K562 (cell line): Measurements from ENCODE around the gene QKI. TPM values are rescaled to one million over a fixed set of nuclear protein-coding genes. Genes with fewer than 3 reads are reported as not detected.
A peak's percentile ranks its signal among the peaks of the same experiment; 100 is the strongest.

ENCODE experiments used
- ATF1 ChIP-seq, 2 experiments: fragments of 450-650 bp in 1 of 2; IDR thresholded peaks; 2 replicates each; pipeline ENCODE4 v1.6.1; 2016; ENCODE audit warnings: missing compliant biosample characterization in 1 of 2, missing genetic modification characterization in 1 of 2
- CHD2 ChIP-seq: IDR thresholded peaks from 2 replicates; pipeline ENCODE4 v1.6.1; 2011; ENCODE audit warnings: low read depth, low read length
- E2F8 ChIP-seq: fragments of 450-650 bp; IDR thresholded peaks from 2 replicates; pipeline ENCODE4 v1.7.1; 2018; ENCODE audit warnings: mild to moderate bottlenecking, low read depth; ENCODE audit not compliant: partially characterized antibody
- ETS2 ChIP-seq: IDR thresholded peaks from 2 replicates; pipeline ENCODE4 v1.6.1; 2016; ENCODE audit warnings: borderline replicate concordance, missing genetic modification characterization, mild to moderate bottlenecking, moderate library complexity, missing compliant biosample characterization; ENCODE audit not compliant: poor library complexity, severe bottlenecking
- HDAC6 ChIP-seq: IDR thresholded peaks from 2 replicates; pipeline ENCODE4 v1.6.1; 2012; ENCODE audit warnings: low read depth, mild to moderate bottlenecking, control low read depth, inconsistent platforms, low read length, moderate library complexity
- MCM2 ChIP-seq: fragments of 450-650 bp; IDR thresholded peaks from 2 replicates; pipeline ENCODE4 v1.6.1; 2017; ENCODE audit warnings: low read depth, mild to moderate bottlenecking
- MNT ChIP-seq, 2 experiments: fragments of 450-650 bp; conservative IDR thresholded peaks; 2 replicates each; pipeline ENCODE4 v1.6.1; 2017; ENCODE audit warnings: mild to moderate bottlenecking in 2 of 2, moderate library complexity in 2 of 2
- MYNN ChIP-seq, 2 experiments: sonication (generic); formaldehyde crosslinking in 1 of 2; IDR thresholded peaks; 2 replicates each; pipeline versions ENCODE4 v1.5.0 to v1.6.1; 2016 to 2020; ENCODE audit warnings: antibody characterized with exemption in 1 of 2, missing genetic modification reagents in 1 of 2
- NCOA2 ChIP-seq, 2 experiments: fragments of 450-650 bp; IDR thresholded peaks; 2 replicates each; pipeline ENCODE4 v1.6.1; 2018; ENCODE audit warnings: mild to moderate bottlenecking in 2 of 2, moderate library complexity in 1 of 2; ENCODE audit not compliant: partially characterized antibody in 2 of 2
- NR4A1 ChIP-seq, 2 experiments: fragments of 250-450 bp in 1 of 2; fragments of 450-650 bp in 1 of 2; sonication (Bioruptor Pico) in 1 of 2; IDR thresholded peaks; 2 replicates each; pipeline versions ENCODE4 v1.4.0 to v1.6.1; 2016 to 2020; ENCODE audit warnings: mild to moderate bottlenecking in 2 of 2, missing compliant biosample characterization in 1 of 2, missing genetic modification characterization in 1 of 2, moderate library complexity in 1 of 2
- PHF21A ChIP-seq: fragments of 450-650 bp; IDR thresholded peaks from 2 replicates; pipeline ENCODE4 v1.6.1; 2017; ENCODE audit warnings: low read depth, borderline replicate concordance
- PML ChIP-seq: IDR thresholded peaks from 2 replicates; pipeline ENCODE4 v1.6.1; 2012; ENCODE audit warnings: low read length, inconsistent platforms
- PRPF4 ChIP-seq: fragments of 200-400 bp; formaldehyde crosslinking; IDR thresholded peaks from one replicate; pipeline ENCODE4 v1.6.1; 2017; ENCODE audit warnings: low read length, low read depth, mild to moderate bottlenecking; ENCODE audit not compliant: insufficient read depth, poor library complexity, severe bottlenecking
- RB1 ChIP-seq: fragments of 450-650 bp; IDR thresholded peaks from 2 replicates; pipeline ENCODE4 v1.6.1; 2017; ENCODE audit warnings: low read depth, mild to moderate bottlenecking
- YY1 ChIP-seq, 3 experiments: IDR thresholded peaks; 2 replicates each; pipeline ENCODE4 v1.6.1; 2011; ENCODE audit warnings: low read length in 2 of 3, mild to moderate bottlenecking in 2 of 3, moderate library complexity in 2 of 3, borderline replicate concordance in 1 of 3, control low read depth in 1 of 3, low read depth in 1 of 3; ENCODE audit not compliant: insufficient read depth in 3 of 3, insufficient replicate concordance in 2 of 3, control insufficient read depth in 1 of 3, insufficient read length in 1 of 3; ENCODE audit errors: extremely low read depth in 1 of 3
- ZNF444 ChIP-seq: fragments of 250-450 bp; sonication (Bioruptor Pico); IDR thresholded peaks from 2 replicates; pipeline ENCODE4 v1.4.0; 2020; ENCODE audit warnings: mild to moderate bottlenecking, moderate library complexity
- ZNF507 ChIP-seq: conservative IDR thresholded peaks from 2 replicates; pipeline ENCODE4 v1.6.1; 2017; ENCODE audit warnings: missing genetic modification characterization, missing compliant biosample characterization
- polyA plus RNA-seq, 8 experiments: library from polyadenylated mRNA; depleted of rRNA in 4 of 8; stranded (reverse) in 5 of 8; unstranded in 3 of 8; fragments of >200 nt; fragmentation: Nextera tagmentation in 2 of 8; fragmentation: Illumina TruSeq in 1 of 8; extraction: Ambion mirVana in 2 of 8; extraction: Trizol in 1 of 8; gene quantifications; 2 replicates each; pipeline versions ENCODE4 v1.2.1 to v1.2.3, GENCODE V29; 2011 to 2014; ENCODE audit warnings: inconsistent platforms in 1 of 8, missing spikeins in 1 of 8
- total RNA-seq, 7 experiments: library from RNA; depleted of rRNA in 6 of 7; stranded (reverse); fragments of >200 nt in 6 of 7; fragmentation: Illumina TruSeq in 2 of 7; extraction: Trizol in 2 of 7; gene quantifications; 2 replicates each; pipeline versions ENCODE4 v1.2.1 to v1.2.3, GENCODE V29; 2011 to 2021; ENCODE audit warnings: low replicate concordance in 1 of 7

Gene QKI
- total and polyA plus RNA-seq, 9 of the 15 experiments (the other 6 are each of a cell fraction or from before 2014, with no cell fraction given) = 20.4 to 215 (median 123) TPM

- TF ChIP-seq PHF21A (no peak), PRPF4 (no peak), MNT (conservative IDR thresholded peaks at IDR 0.05) (no peak), YY1 (IDR thresholded peaks at IDR 0.05; ENCODE audit: borderline replicate concordance in 1 of 3, control insufficient read depth in 1 of 3, extremely low read depth in 1 of 3, insufficient read depth in 3 of 3, insufficient read length in 1 of 3, insufficient replicate concordance in 2 of 3, low read depth in 1 of 3, low read length in 2 of 3) (peak in 1 of 3 experiments; percentile 7), PML (0 out of 2 replicates have a peak, but pooled peaks have one; percentile 4), NR4A1 (CRISPR knock-in tag; IDR thresholded peaks at IDR 0.05) (no peak), NR4A1 (tag; IDR thresholded peaks at IDR 0.05) (0 out of 2 replicates have a peak, but pooled peaks have one; percentile 30), HDAC6 (no peak), ETS2 (tag) (no peak), E2F8 (no peak), ZNF507 (no peak), ZNF444 (no peak), NCOA2 (IDR thresholded peaks at IDR 0.05; ENCODE audit: partially characterized antibody in 2 of 2) (no peak), ATF1 (CRISPR knock-in tag; IDR thresholded peaks at IDR 0.05) (no peak), ATF1 (tag; IDR thresholded peaks at IDR 0.05) (no peak), RB1 (0 out of 2 replicates have a peak, but pooled peaks have one; percentile 46), CHD2 (peak; percentile 88), MCM2 (no peak), MYNN (IDR thresholded peaks at IDR 0.05) (no peak), MYNN (CRISPR knock-in tag; IDR thresholded peaks at IDR 0.05) (no peak)
These were observed 1.4 kb downstream of the QKI start (continued) for GRCh38 chr6:163415620-163416556.
